SU-DHL-6 (cell line): ENCODE results near the gene RAPGEF5.

Experiments
- H2AFZ ChIP-seq: fragments of 200-600 bp; sonication (generic); 2 replicates; pipeline ENCODE4 v1.6.1; 2014; ENCODE audit warnings: low read depth, mild to moderate bottlenecking, moderate library complexity, mixed read lengths, antibody characterized with exemption, low read length; ENCODE audit not compliant: severe bottlenecking
- H3F3A ChIP-seq: fragments of 200-600 bp; shearing (Covaris generic); 2 replicates; pipeline ENCODE4 v1.6.0; 2016; ENCODE audit warnings: antibody characterized with exemption, mild to moderate bottlenecking; ENCODE audit not compliant: insufficient read depth
- H3K27ac ChIP-seq: fragments of 200-600 bp; sonication (generic); 2 replicates; pipeline ENCODE4 v1.5.1; 2016; ENCODE audit warnings: low read depth, mild to moderate bottlenecking, low read length, moderate library complexity, mixed read lengths
- H3K27me3 ChIP-seq: fragments of 200-600 bp; sonication (generic), shearing (Covaris generic); 2 replicates; pipeline ENCODE4 v1.6.0; 2014; ENCODE audit warnings: mild to moderate bottlenecking, low read length
- H3K36me3 ChIP-seq: fragments of 200-600 bp; sonication (generic); 2 replicates; pipeline ENCODE4 v1.6.1; 2014; ENCODE audit warnings: mild to moderate bottlenecking, low read length, mixed read lengths
- H3K4me2 ChIP-seq: fragments of 300-600, 200-600 bp; shearing (Covaris generic), sonication (generic); 2 replicates; pipeline ENCODE4 v1.6.0; 2014; ENCODE audit warnings: low read length, low read depth, mild to moderate bottlenecking; ENCODE audit not compliant: poor library complexity, severe bottlenecking
- H3K4me3 ChIP-seq: fragments of 200-600 bp; sonication (generic); 2 replicates; pipeline ENCODE4 v1.5.1; 2014; ENCODE audit warnings: antibody characterized with exemption, low read length, mild to moderate bottlenecking, mixed read lengths; ENCODE audit not compliant: insufficient read depth, poor library complexity, severe bottlenecking
- H3K79me2 ChIP-seq: fragments of 200-600 bp; sonication (generic); 2 replicates; pipeline ENCODE4 v1.6.1; 2014; ENCODE audit warnings: mild to moderate bottlenecking, low read length, moderate library complexity; ENCODE audit not compliant: insufficient read depth
- H3K9ac ChIP-seq: fragments of 200-600 bp; sonication (generic); 2 replicates; pipeline ENCODE4 v1.7.0; 2014; ENCODE audit warnings: mild to moderate bottlenecking, low read length
- H3K9me2 ChIP-seq: fragments of 200-600 bp; sonication (generic); replicated peaks from 2 replicates; pipeline ENCODE4 v1.6.1; 2014; ENCODE audit warnings: low read length; ENCODE audit not compliant: insufficient read depth
- H3K9me3 ChIP-seq: fragments of 200-600 bp; sonication (generic); 2 replicates; pipeline ENCODE4 v1.6.1; 2014; ENCODE audit warnings: low read length, mixed read lengths; ENCODE audit not compliant: insufficient read depth
- H4K20me1 ChIP-seq: fragments of 200-600 bp; sonication (generic); 2 replicates; pipeline ENCODE4 v1.6.1; 2014; ENCODE audit warnings: low read depth, mild to moderate bottlenecking, antibody characterized with exemption, low read length, moderate library complexity, mixed read lengths
- EZH2phosphoT487 ChIP-seq: fragments of 200-600 bp; sonication (generic), shearing (Covaris generic); conservative IDR thresholded peaks from 2 replicates; pipeline ENCODE4 v1.6.1; 2018; ENCODE audit warnings: mild to moderate bottlenecking, antibody characterized with exemption, low read length, moderate library complexity, mixed read lengths
- TF ChIP-seq, protein P1 (sequence below): fragments of 200-600 bp; sonication (generic); IDR thresholded peaks from one replicate; pipeline ENCODE4 v1.5.1; 2017; ENCODE audit warnings: antibody characterized with exemption, mild to moderate bottlenecking, low read length, moderate library complexity; ENCODE audit not compliant: insufficient read depth, poor library complexity, severe bottlenecking

The RAPGEF5 gene

GRCh38 chr7:22179442-22179879, 177.5 kb downstream of the RAPGEF5 start:
- H3F3A ChIP-seq = no peaks in the 10 kb centered on the region
- H3K36me3 ChIP-seq = no peaks in the 10 kb centered on the region
- H3K9ac ChIP-seq = no peak overlapping the region

DNA sequence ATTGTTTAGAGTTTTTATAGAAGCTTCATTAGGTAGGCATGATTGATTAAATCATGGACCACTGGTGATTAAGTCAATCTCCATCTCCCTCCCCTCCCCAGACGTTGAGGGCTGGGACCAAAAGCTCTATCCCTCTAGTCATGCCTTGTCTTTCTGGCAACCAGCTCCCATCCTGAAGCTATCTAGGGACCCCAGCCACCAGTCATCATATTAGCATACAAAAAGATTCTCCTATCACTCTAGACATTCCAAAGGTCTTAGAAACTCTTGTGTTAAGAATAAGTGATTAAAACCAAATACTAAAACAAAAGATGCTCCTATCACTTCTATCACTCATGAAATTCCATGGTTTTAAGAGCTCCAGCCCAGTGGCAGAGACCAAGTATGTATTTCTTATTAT, 178.2 kb downstream of the RAPGEF5 start:
- H3K4me2 ChIP-seq = no peak overlapping the region
- TF ChIP-seq, protein P1, sequence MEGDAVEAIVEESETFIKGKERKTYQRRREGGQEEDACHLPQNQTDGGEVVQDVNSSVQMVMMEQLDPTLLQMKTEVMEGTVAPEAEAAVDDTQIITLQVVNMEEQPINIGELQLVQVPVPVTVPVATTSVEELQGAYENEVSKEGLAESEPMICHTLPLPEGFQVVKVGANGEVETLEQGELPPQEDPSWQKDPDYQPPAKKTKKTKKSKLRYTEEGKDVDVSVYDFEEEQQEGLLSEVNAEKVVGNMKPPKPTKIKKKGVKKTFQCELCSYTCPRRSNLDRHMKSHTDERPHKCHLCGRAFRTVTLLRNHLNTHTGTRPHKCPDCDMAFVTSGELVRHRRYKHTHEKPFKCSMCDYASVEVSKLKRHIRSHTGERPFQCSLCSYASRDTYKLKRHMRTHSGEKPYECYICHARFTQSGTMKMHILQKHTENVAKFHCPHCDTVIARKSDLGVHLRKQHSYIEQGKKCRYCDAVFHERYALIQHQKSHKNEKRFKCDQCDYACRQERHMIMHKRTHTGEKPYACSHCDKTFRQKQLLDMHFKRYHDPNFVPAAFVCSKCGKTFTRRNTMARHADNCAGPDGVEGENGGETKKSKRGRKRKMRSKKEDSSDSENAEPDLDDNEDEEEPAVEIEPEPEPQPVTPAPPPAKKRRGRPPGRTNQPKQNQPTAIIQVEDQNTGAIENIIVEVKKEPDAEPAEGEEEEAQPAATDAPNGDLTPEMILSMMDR = no peak
- TF ChIP-seq EZH2phosphoT487 = no peak
- H2AFZ ChIP-seq = no peak overlapping the region
- no peaks in the 10 kb centered on the region for H3F3A ChIP-seq
- no peak overlapping the region for H3K4me3 ChIP-seq
- H3K36me3 ChIP-seq = no peaks in the 10 kb centered on the region
- no peak overlapping the region for H3K9ac ChIP-seq
- no peaks in the 10 kb centered on the region for H3K79me2 ChIP-seq
- no peaks in the 10 kb centered on the region for H3K9me2 ChIP-seq
- no peaks in the 10 kb centered on the region for H4K20me1 ChIP-seq
- H3K27me3 ChIP-seq = no peaks in the 10 kb centered on the region
- no peak overlapping the region for H3K27ac ChIP-seq
- no peaks in the 10 kb centered on the region for H3K9me3 ChIP-seq

More at GRCh38 chr7:22179442-22179879, 177.5 kb downstream of the RAPGEF5 start:
- Histone ChIP-seq H3K27me3 (no peaks in the 10 kb centered on the region), H4K20me1 (no peaks in the 10 kb centered on the region), H3K4me2 (no peak overlapping the region), H3K27ac (no peak overlapping the region), H3K79me2 (no peaks in the 10 kb centered on the region), H3K9me3 (no peaks in the 10 kb centered on the region), H2AFZ (no peak overlapping the region), H3K9me2 (no peaks in the 10 kb centered on the region), H3K4me3 (no peak overlapping the region)
- TF ChIP-seq, protein P1 = no peak

GRCh38 chr7:22176791-22177412, 180.1 kb downstream of the RAPGEF5 start:
- H3K9me2 ChIP-seq = no peaks in the 10 kb centered on the region
- H3K79me2 ChIP-seq = no peaks in the 10 kb centered on the region
- no peak overlapping the region for H3K9ac ChIP-seq
- H3K36me3 ChIP-seq = no peaks in the 10 kb centered on the region
- TF ChIP-seq, protein P1 = no peak
- TF ChIP-seq EZH2phosphoT487 = no peak
- no peaks in the 10 kb centered on the region for H3K9me3 ChIP-seq
- no peaks in the 10 kb centered on the region for H4K20me1 ChIP-seq
- H3K27ac ChIP-seq = no peak overlapping the region
- no peak overlapping the region for H2AFZ ChIP-seq
- no peak overlapping the region for H3K4me2 ChIP-seq
- H3K27me3 ChIP-seq = no peaks in the 10 kb centered on the region
- H3F3A ChIP-seq = no peaks in the 10 kb centered on the region
- H3K4me3 ChIP-seq = no peak overlapping the region
